Measurements from ENCODE around the gene TMEM81.

Gene TMEM81

DNA sequence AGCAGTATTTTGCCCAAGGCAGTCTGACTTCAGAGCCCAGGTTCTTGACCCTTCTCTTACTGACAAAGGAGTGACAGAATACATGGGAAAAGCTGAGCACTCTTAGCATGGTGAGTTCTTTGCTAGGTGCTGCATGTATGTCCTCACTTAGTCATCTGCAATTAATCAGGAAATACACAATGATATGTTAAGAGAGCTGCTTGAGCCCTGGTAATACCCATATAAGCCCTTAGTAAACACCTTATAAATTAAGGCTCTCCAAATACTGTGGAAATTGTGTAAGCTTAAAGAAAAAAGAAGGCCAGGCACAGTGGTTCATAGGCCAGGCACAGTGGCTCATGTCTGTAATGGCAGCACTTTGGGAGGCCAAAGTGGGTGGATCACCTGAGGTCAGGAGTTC lies 14.0 kb upstream of the TMEM81 start:
- Mint-ChIP-seq H3K4me1 (ENCODE audit: low read depth) (no peaks in the 10 kb centered on the region), H3K27ac (no peak overlapping the region), H3K9me3 (no peaks in the 10 kb centered on the region), H3K36me3 (ENCODE audit: low read depth) (peaks cover 42% of the 10 kb centered on the region), H3K27me3 (ENCODE audit: low read depth) (no peaks in the 10 kb centered on the region), H3K4me3 (no peak overlapping the region)

DNA sequence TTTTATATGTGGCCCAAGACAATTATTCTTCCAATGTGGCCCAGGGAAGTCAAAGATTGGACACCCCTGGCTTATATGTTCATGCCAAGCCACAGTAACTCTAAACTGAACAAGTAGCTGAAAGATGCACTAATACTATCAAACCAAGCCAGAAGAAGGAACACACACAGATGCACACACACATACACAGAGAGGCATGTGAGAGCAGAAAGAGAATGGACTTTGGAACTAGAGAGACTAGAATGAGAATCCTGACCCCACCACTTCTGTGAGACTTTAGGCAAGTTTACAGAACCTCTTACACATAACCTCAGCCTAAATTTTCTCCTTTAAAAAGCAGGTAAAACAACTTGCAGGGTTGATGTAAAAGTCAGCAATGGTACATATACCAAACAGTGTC lies 11.2 kb upstream of the TMEM81 start:
- Mint-ChIP-seq H3K27ac (no peak overlapping the region), H3K9me3 (no peaks in the 10 kb centered on the region), H3K36me3 (ENCODE audit: low read depth) (peaks cover 40% of the 10 kb centered on the region), H3K4me1 (ENCODE audit: low read depth) (peaks cover 2% of the 10 kb centered on the region), H3K4me3 (no peak overlapping the region), H3K27me3 (ENCODE audit: low read depth) (no peaks in the 10 kb centered on the region)

- Mint-ChIP-seq H3K27ac (no peak overlapping the region), H3K36me3 (ENCODE audit: low read depth) (peaks cover 28% of the 10 kb centered on the region), H3K4me3 (no peak overlapping the region), H3K4me1 (ENCODE audit: low read depth) (peaks cover 2% of the 10 kb centered on the region), H3K27me3 (ENCODE audit: low read depth) (no peaks in the 10 kb centered on the region), H3K9me3 (no peaks in the 10 kb centered on the region)
Measured at GRCh38 chr1:205091043-205091740, 6.9 kb upstream of the TMEM81 start.

- peaks cover 30% of the 10 kb centered on the region for H3K36me3 Mint-ChIP-seq (ENCODE audit: low read depth)
Measured at GRCh38 chr1:205088341-205088740, 4.1 kb upstream of the TMEM81 start.

DNA sequence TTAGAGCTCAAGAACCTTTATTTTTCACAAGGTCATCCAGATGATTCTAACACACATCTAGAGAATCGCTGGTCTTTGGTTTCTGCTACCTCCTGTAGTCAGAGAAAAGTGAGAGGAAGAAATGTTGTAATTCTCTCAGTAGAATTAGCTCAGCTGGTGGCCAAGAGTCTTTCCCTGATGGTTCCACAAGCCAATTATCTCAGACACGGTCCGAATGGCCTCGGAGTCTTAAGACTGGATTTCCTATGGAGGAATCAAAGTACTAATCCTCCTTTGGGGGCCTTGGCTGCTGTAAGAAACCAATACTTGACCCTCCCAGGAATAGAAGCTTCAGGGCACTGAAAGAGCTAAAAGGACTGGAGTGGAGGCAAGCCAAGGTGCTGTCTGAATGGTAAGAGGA lies 1.8 kb downstream of the TMEM81 start:
- no peak overlapping the region for H3K4me3 Mint-ChIP-seq
- no peak overlapping the region for H3K27ac Mint-ChIP-seq
- H3K27me3 Mint-ChIP-seq (ENCODE audit: low read depth): no peaks in the 10 kb centered on the region
- no peaks in the 10 kb centered on the region for H3K4me1 Mint-ChIP-seq (ENCODE audit: low read depth)
- peaks cover 18% of the 10 kb centered on the region for H3K36me3 Mint-ChIP-seq (ENCODE audit: low read depth)
- no peaks in the 10 kb centered on the region for H3K9me3 Mint-ChIP-seq

More at GRCh38 chr1:205088341-205088740, 4.1 kb upstream of the TMEM81 start:
- Mint-ChIP-seq H3K27ac (no peak overlapping the region), H3K4me1 (ENCODE audit: low read depth) (peaks cover 2% of the 10 kb centered on the region), H3K9me3 (no peaks in the 10 kb centered on the region), H3K27me3 (ENCODE audit: low read depth) (no peaks in the 10 kb centered on the region), H3K4me3 (no peak overlapping the region)

DNA sequence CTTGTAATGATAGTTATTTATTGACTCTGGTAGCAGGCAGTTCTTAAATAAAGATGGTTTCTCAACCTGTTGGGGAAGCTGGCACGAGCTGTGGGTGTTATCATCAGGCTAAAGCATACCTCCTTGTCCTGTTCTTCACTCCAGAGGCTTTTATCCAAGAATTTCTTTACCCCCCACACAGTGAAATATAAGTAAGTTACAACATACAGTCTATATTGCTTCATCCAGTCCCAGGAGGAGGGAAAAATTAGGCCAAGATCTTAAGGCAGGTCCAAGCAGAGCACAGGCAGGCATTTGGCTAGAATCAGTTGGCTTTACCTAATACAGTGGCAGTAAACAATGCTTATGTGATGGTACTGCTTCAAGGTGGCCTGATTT lies 6.3 kb downstream of the TMEM81 start:
- H3K27me3 Mint-ChIP-seq (ENCODE audit: low read depth): no peaks in the 10 kb centered on the region
- H3K4me1 Mint-ChIP-seq (ENCODE audit: low read depth): no peaks in the 10 kb centered on the region
- peaks cover 1% of the 10 kb centered on the region for H3K36me3 Mint-ChIP-seq (ENCODE audit: low read depth)
- H3K4me3 Mint-ChIP-seq: no peak overlapping the region
- no peak overlapping the region for H3K27ac Mint-ChIP-seq
- no peaks in the 10 kb centered on the region for H3K9me3 Mint-ChIP-seq

GRCh38 chr1:205077158-205077933 lies 6.9 kb downstream of the TMEM81 start:
- H3K27me3 Mint-ChIP-seq (ENCODE audit: low read depth): no peaks in the 10 kb centered on the region
- H3K4me1 Mint-ChIP-seq (ENCODE audit: low read depth): no peaks in the 10 kb centered on the region
- no peak overlapping the region for H3K27ac Mint-ChIP-seq
- H3K36me3 Mint-ChIP-seq (ENCODE audit: low read depth): no peaks in the 10 kb centered on the region
- no peak overlapping the region for H3K4me3 Mint-ChIP-seq
- no peaks in the 10 kb centered on the region for H3K9me3 Mint-ChIP-seq

DNA sequence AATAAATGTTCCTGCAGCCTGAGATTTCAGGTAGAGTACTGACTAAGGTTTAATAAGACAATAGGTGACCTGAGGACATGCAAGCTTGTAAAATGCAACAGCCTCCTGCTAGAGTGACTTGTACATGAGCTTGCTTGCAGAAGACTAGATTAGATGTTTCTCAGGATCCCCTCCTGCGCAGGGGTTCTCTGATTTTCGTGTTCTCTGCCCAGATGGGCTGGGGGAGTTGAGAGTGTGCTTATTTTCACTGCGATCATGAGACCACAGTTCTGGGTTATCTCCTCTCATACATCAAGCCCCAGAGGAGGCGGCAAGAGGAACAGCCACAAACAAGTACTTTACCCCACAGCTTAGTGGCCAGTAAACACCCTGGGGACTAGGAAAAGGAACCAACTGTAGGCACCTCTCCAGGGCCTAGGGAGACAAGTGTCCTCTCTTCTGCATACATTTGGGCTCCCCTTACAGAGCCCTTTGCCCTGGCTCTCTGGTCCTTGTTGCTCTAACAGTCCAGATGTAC lies 8.0 kb downstream of the TMEM81 start:
- no peak overlapping the region for H3K27ac Mint-ChIP-seq

DNA sequence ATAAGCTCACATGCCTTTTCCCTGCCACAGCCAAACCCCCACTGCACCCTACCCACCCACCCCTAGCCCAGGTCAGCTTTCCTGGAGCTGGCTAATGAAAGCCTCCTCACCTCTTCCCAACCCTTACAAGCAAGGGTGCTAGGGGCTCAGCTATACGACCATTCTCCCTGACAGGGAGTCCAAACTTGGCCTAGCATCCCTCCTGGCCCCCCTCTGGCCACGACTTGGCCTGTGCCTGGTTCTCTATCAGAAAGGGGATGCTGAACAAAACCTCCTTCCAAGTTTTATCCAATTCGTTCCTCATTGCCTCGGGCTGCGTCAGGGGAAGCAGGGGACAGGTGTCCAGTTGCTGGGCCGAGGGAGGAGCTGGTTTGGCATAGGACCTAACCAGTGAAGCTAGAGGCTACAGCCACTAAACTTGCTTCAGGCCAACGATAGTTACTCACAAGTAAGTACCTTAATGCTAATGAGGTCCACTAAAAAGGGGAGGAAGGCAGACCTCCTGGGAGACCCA lies 8.6 kb downstream of the TMEM81 start:
- Mint-ChIP-seq H3K9me3 (no peaks in the 10 kb centered on the region), H3K27me3 (ENCODE audit: low read depth) (no peaks in the 10 kb centered on the region), H3K36me3 (ENCODE audit: low read depth) (no peaks in the 10 kb centered on the region)

More for the DNA sequence above, 8.0 kb downstream of the TMEM81 start:
- H3K4me3 Mint-ChIP-seq: no peak overlapping the region
- no peaks in the 10 kb centered on the region for H3K4me1 Mint-ChIP-seq (ENCODE audit: low read depth)
- no peaks in the 10 kb centered on the region for H3K9me3 Mint-ChIP-seq
- H3K27me3 Mint-ChIP-seq (ENCODE audit: low read depth): no peaks in the 10 kb centered on the region
- no peaks in the 10 kb centered on the region for H3K36me3 Mint-ChIP-seq (ENCODE audit: low read depth)

DNA sequence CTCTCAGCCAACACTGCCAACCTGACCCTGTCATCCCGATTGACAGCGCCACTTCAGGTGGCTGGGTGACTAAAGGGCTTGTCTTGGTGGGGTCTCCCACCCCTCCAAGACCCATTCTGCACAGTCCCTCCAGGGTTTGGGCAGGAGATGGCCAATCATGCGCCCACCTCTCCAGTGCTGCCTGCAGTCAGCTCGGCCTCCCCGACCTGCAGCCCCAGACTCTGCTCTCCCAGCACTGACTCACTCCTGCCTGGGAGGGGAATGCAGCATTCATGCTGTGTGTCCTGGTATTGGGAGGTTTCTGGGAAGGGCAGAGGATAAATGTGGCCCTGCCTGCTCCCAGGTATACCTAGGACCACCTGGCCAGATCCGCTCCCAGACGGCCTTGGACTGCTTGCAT lies 9.7 kb downstream of the TMEM81 start:
- Mint-ChIP-seq H3K4me1 (ENCODE audit: low read depth) (no peaks in the 10 kb centered on the region), H3K9me3 (no peaks in the 10 kb centered on the region), H3K36me3 (ENCODE audit: low read depth) (no peaks in the 10 kb centered on the region), H3K27ac (no peak overlapping the region), H3K27me3 (ENCODE audit: low read depth) (no peaks in the 10 kb centered on the region), H3K4me3 (no peak overlapping the region)

More for the DNA sequence above, 8.6 kb downstream of the TMEM81 start:
- H3K4me3 Mint-ChIP-seq: no peak overlapping the region
- no peak overlapping the region for H3K27ac Mint-ChIP-seq
- H3K4me1 Mint-ChIP-seq (ENCODE audit: low read depth): no peaks in the 10 kb centered on the region

- Mint-ChIP-seq H3K27ac (no peak overlapping the region), H3K4me3 (no peak overlapping the region), H3K9me3 (no peaks in the 10 kb centered on the region), H3K36me3 (ENCODE audit: low read depth) (no peaks in the 10 kb centered on the region), H3K27me3 (ENCODE audit: low read depth) (no peaks in the 10 kb centered on the region), H3K4me1 (ENCODE audit: low read depth) (no peaks in the 10 kb centered on the region)
Measured at GRCh38 chr1:205074084-205074483, 10.2 kb downstream of the TMEM81 start.

- Mint-ChIP-seq H3K27ac (no peak overlapping the region), H3K9me3 (no peaks in the 10 kb centered on the region), H3K4me1 (ENCODE audit: low read depth) (no peaks in the 10 kb centered on the region), H3K27me3 (ENCODE audit: low read depth) (no peaks in the 10 kb centered on the region), H3K36me3 (ENCODE audit: low read depth) (no peaks in the 10 kb centered on the region), H3K4me3 (no peak overlapping the region)
Measured at GRCh38 chr1:205073511-205073910, 10.7 kb downstream of the TMEM81 start.

DNA sequence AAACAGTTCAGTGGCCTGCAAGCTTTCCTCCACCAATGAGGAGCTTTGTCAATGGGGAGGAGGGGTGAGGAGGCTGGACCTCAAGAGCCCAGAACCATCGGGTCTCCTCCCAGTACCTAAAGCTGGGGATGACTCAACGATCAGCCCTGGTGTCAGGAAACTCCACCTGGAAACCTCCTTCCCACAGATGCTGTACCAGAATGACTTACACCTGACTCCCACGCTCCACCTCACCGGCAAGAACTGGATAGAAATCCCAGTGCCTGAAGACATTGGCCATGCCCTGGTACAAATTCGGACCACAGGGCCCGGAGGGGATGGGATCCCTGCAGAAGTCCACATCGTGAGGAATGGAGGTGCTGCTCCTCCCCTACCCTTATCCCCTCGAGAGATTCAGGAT lies 11.4 kb downstream of the TMEM81 start:
- Mint-ChIP-seq H3K4me1 (ENCODE audit: low read depth) (no peaks in the 10 kb centered on the region), H3K4me3 (no peak overlapping the region), H3K27me3 (ENCODE audit: low read depth) (no peaks in the 10 kb centered on the region), H3K27ac (no peak overlapping the region), H3K36me3 (ENCODE audit: low read depth) (no peaks in the 10 kb centered on the region), H3K9me3 (no peaks in the 10 kb centered on the region)

DNA sequence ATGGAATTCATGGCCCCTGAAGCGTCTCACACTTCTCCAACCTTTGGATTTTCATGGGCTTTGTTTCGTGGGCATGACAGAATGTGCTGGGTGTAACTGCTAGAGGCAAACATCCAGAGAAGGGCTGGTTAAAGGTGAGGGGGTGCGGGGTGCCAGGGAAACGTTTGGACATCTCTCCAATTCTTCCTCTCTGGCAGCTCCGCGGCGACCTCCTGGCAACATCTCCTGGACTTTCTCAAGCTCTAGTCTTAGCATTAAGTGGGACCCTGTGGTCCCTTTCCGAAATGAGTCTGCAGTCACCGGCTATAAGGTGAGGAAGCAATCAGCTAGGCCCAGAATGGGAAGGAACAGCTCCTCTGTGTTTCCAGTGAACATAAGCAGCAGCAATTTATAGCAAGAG lies 12.0 kb downstream of the TMEM81 start:
- H3K36me3 Mint-ChIP-seq (ENCODE audit: low read depth): no peaks in the 10 kb centered on the region
- H3K4me3 Mint-ChIP-seq: no peak overlapping the region
- no peaks in the 10 kb centered on the region for H3K27me3 Mint-ChIP-seq (ENCODE audit: low read depth)
- no peaks in the 10 kb centered on the region for H3K4me1 Mint-ChIP-seq (ENCODE audit: low read depth)
- no peaks in the 10 kb centered on the region for H3K9me3 Mint-ChIP-seq
- H3K27ac Mint-ChIP-seq: no peak overlapping the region

DNA sequence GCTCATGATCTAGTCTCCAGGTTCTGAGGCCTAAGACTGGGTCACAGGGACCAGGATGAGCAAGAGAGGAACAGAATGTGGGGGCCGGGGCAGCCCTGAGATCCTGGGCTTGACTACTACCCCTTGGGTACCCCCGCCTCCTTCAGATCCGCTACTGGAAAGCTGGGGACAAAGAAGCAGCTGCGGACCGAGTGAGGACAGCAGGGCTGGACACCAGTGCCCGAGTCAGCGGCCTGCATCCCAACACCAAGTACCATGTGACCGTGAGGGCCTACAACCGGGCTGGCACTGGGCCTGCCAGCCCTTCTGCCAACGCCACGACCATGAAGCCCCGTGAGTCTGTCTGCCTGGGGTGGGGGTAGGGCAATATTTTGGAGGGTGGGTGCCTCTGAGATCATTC lies 12.5 kb downstream of the TMEM81 start:
- Mint-ChIP-seq H3K36me3 (ENCODE audit: low read depth) (no peaks in the 10 kb centered on the region), H3K27ac (no peak overlapping the region), H3K4me3 (no peak overlapping the region), H3K4me1 (ENCODE audit: low read depth) (no peaks in the 10 kb centered on the region), H3K27me3 (ENCODE audit: low read depth) (no peaks in the 10 kb centered on the region), H3K9me3 (no peaks in the 10 kb centered on the region)
